Lung (tissue), 12 donors: ENCODE data around the gene GREB1. TPM values are rescaled to one million over a fixed set of nuclear protein-coding genes. Genes with fewer than 3 reads are reported as not detected.

Experiments
- ATAC-seq: fragments of 200-7000 bp; cut with Tn5 transposase; one replicate; pipeline ENCODE4 v1.9.1; 2020; ENCODE audit warnings: moderate number of reproducible peaks; ENCODE audit not compliant: insufficient read depth, low FRiP score
- DNase-seq, 3 donors: peaks; one replicate each; pipeline ENCODE4 v3.0.0-alpha.2; 2013 to 2017
- H3K27ac ChIP-seq, 2 donors: one replicate each; pipeline ENCODE4 v1.5.1; 2013; ENCODE audit warnings: mild to moderate bottlenecking in 2 of 2, moderate library complexity in 2 of 2, control low read depth in 1 of 2, inconsistent platforms in 1 of 2, low read depth in 1 of 2, low read length in 1 of 2
- H3K27me3 ChIP-seq, 3 donors: one replicate each; pipeline ENCODE4 v1.5.1; 2013; ENCODE audit warnings: low read length in 2 of 3; ENCODE audit not compliant: control insufficient read depth in 3 of 3, insufficient read depth in 3 of 3
- H3K36me3 ChIP-seq, 4 donors: one replicate each; pipeline ENCODE4 v1.5.1; 2013; ENCODE audit warnings: low read length in 4 of 4, mild to moderate bottlenecking in 1 of 4, moderate library complexity in 1 of 4; ENCODE audit not compliant: control insufficient read depth in 4 of 4, insufficient read depth in 4 of 4
- H3K4me1 ChIP-seq, 5 donors: one replicate each; pipeline ENCODE4 v1.5.1; 2013; ENCODE audit warnings: low read length in 5 of 5, mild to moderate bottlenecking in 2 of 5, moderate library complexity in 1 of 5; ENCODE audit not compliant: control insufficient read depth in 5 of 5, insufficient read depth in 5 of 5
- H3K4me3 ChIP-seq: one replicate; pipeline ENCODE4 v1.5.1; 2013; ENCODE audit warnings: mild to moderate bottlenecking, control low read depth, moderate library complexity
- H3K9ac ChIP-seq, 2 donors: one replicate each; pipeline ENCODE4 v1.5.1; 2013; ENCODE audit warnings: low read length in 2 of 2, control low read depth in 1 of 2; ENCODE audit not compliant: insufficient read depth in 1 of 2
- H3K9me3 ChIP-seq, 4 donors: one replicate each; pipeline ENCODE4 v1.5.1; 2013; ENCODE audit warnings: low read length in 3 of 4, mild to moderate bottlenecking in 1 of 4, moderate library complexity in 1 of 4; ENCODE audit not compliant: control insufficient read depth in 4 of 4, insufficient read depth in 3 of 4
- WGBS, 2 donors: extraction: QIAGEN DNeasy Blood & Tissue Kit; methylation state at CpG; one replicate each; pipeline ENCODE4 v1.1.7; 2013; 5-methylcytosine and 5-hydroxymethylcytosine counted together
- polyA plus RNA-seq, 2 donors: library from polyadenylated mRNA; stranded (reverse); fragments of 200-250 nt; gene quantifications; one replicate each; pipeline ENCODE4 v1.2.1, GENCODE V29; 2013
- total RNA-seq, 2 donors: library from RNA; depleted of rRNA in 1 of 2; stranded (reverse); fragments of >200 nt in 1 of 2; gene quantifications; one replicate each; pipeline ENCODE4 v1.2.1, GENCODE V29; 2014 to 2021
- TF ChIP-seq, protein P1 (sequence below): IDR thresholded peaks from 2 replicates; pipeline ENCODE4 v1.5.1; 2012; ENCODE audit warnings: mild to moderate bottlenecking; ENCODE audit errors: control extremely low read depth, extremely low read depth
- donor health status: control.
- donor health status: control.
- donor health status: Bipolar disorder and iron deficiency.
- donor health status: healthy.
- donor health status: DM: yes; HTN: yes; CAD: no.

GREB1 gene
- total and polyA plus RNA-seq, 4 donors, result 0.23 to 3.3 (median 1.8) TPM

DNA sequence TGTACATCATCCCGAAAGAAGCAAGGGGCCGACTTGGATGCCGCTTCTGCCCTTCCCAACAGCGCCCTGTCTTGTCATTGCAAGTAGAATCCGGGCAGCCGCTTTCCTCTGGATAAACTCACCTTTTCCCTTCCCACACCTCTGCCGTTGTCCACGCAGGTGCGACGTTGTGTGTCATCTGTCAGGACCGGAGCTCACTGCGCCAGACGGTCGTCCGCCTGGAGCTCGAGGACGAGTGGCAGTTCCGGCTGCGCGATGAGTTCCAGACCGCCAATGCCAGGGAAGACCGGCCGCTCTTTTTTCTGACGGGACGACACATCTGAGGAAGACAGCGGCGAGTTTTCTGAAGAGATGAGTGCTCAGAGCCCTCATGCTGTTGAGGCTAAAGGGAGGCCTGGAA, 106.3 kb downstream of the GREB1 start:
- ATAC-seq (no peak), DNase-seq (no peak)
- TF ChIP-seq, protein P1, sequence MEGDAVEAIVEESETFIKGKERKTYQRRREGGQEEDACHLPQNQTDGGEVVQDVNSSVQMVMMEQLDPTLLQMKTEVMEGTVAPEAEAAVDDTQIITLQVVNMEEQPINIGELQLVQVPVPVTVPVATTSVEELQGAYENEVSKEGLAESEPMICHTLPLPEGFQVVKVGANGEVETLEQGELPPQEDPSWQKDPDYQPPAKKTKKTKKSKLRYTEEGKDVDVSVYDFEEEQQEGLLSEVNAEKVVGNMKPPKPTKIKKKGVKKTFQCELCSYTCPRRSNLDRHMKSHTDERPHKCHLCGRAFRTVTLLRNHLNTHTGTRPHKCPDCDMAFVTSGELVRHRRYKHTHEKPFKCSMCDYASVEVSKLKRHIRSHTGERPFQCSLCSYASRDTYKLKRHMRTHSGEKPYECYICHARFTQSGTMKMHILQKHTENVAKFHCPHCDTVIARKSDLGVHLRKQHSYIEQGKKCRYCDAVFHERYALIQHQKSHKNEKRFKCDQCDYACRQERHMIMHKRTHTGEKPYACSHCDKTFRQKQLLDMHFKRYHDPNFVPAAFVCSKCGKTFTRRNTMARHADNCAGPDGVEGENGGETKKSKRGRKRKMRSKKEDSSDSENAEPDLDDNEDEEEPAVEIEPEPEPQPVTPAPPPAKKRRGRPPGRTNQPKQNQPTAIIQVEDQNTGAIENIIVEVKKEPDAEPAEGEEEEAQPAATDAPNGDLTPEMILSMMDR, result no peak
- no peak overlapping the region for H3K4me3 ChIP-seq
- H3K9ac ChIP-seq, result no peak overlapping the region
- H3K27ac ChIP-seq, result no peak overlapping the region
- H3K27me3 ChIP-seq, result no peaks in the 10 kb centered on the region
- no peaks in the 10 kb centered on the region for H3K4me1 ChIP-seq
- peaks cover 0 to 2% (median 0%) of the 10 kb centered on the region in 4 donors for H3K9me3 ChIP-seq
- H3K36me3 ChIP-seq, result peaks cover 0 to 11% (median 3%) of the 10 kb centered on the region in 4 donors
- WGBS, 2 donors, result 95 to 96% methylated on average over 27 of the region's 27 CpGs

DNA sequence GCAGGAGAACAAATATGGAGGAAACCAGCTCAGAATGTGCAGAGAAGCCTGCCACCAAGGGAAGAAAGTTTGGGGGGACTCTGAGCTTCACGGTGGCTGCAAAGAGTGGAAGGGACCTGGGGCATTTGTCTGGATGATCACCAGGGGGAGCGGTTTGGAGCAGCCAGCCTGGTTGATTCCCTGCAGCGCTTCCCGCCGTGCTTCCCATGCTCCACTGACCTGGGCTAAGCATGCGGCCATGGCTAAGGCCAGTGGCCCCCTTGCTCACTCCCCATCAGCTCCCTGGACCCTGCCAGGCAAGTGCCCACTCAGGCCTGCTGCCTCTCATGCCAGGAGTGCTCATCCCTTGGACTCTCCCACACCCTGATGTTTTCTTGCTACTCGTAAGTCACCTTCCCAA, 109.1 kb downstream of the GREB1 start:
- Histone ChIP-seq H3K9ac (no peak overlapping the region), H3K4me3 (no peak overlapping the region), H3K36me3 (peaks cover 0 to 7% (median 1%) of the 10 kb centered on the region in 4 donors), H3K27ac (no peak overlapping the region), H3K9me3 (no peaks in the 10 kb centered on the region), H3K4me1 (no peaks in the 10 kb centered on the region), H3K27me3 (no peaks in the 10 kb centered on the region)
- DNase-seq, result no peak
- ATAC-seq, result no peak
- 81 to 83% methylated on average over 7 of the region's 7 CpGs for WGBS, 2 donors
- TF ChIP-seq, protein P1, result no peak

DNA sequence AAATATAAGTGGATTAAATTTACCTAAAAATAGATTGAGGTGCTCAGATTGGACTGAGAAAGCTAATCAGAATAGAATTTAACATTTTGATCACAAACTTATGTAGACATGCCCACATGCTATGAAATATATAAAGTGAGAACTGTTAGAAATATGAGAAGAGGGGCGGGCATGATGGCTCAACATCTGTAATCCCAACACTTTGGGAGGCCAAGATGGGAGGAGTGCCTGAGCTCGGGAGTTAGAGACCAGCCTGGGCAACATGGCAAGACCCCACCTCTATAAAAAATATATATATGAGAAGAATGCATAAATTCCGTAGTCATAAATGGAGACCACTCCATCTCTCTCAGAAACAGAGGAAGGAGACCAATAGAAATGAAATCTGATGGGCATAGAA, 110.4 kb downstream of the GREB1 start:
- no peaks in the 10 kb centered on the region for H3K27me3 ChIP-seq
- no peaks in the 10 kb centered on the region for H3K4me1 ChIP-seq
- ATAC-seq (no peak), DNase-seq (no peak)
- no peak overlapping the region for H3K9ac ChIP-seq
- whole genome bisulfite sequencing, 2 donors, result 91 to 92% methylated on average over 3 of the region's 3 CpGs
- H3K4me3 ChIP-seq, result no peak overlapping the region
- H3K36me3 ChIP-seq, result peaks cover 0 to 7% (median 1%) of the 10 kb centered on the region in 4 donors
- H3K27ac ChIP-seq, result no peak overlapping the region
- no peaks in the 10 kb centered on the region for H3K9me3 ChIP-seq
- TF ChIP-seq, protein P1, result no peak

DNA sequence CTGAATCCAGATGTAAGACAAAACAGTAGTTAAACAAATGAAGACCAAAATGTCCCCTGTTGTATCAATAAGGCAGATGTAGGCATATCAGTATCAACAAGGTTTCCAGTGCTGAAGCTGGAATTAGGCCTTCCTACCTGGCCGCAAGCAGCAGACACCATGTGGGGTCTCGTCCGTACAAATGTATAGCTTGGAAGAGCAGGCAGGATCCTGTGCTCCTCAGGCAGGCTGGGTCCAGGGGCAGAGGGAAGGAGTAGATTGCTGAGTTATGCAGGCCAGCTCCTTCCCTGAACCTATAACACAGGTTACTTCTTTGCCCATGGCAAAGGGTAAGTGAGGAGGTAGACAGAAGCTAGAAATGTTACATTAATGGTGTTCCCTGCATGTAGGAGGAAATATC, 112.7 kb downstream of the GREB1 start:
- ATAC-seq, result no peak
- 97 to 98% methylated on average over 3 of the region's 3 CpGs for WGBS, 2 donors
- TF ChIP-seq, protein P1, result no peak

More for the DNA sequence above, 112.7 kb downstream of the GREB1 start:
- no peak overlapping the region for H3K27ac ChIP-seq
- DNase-seq, result no peak
- H3K27me3 ChIP-seq, result no peaks in the 10 kb centered on the region
- H3K4me3 ChIP-seq, result no peak overlapping the region
- H3K36me3 ChIP-seq, result peaks cover 0 to 7% (median 0%) of the 10 kb centered on the region in 4 donors
- no peaks in the 10 kb centered on the region for H3K4me1 ChIP-seq
- no peak overlapping the region for H3K9ac ChIP-seq
- H3K9me3 ChIP-seq, result no peaks in the 10 kb centered on the region
